ENCODE measurements around the gene KRT3. TPM values are rescaled to one million over a fixed set of nuclear protein-coding genes. Genes with fewer than 3 reads are reported as not detected.

The KRT3 gene
- total RNA-seq, 1 experiment from 2014 or later, result not detected

DNA sequence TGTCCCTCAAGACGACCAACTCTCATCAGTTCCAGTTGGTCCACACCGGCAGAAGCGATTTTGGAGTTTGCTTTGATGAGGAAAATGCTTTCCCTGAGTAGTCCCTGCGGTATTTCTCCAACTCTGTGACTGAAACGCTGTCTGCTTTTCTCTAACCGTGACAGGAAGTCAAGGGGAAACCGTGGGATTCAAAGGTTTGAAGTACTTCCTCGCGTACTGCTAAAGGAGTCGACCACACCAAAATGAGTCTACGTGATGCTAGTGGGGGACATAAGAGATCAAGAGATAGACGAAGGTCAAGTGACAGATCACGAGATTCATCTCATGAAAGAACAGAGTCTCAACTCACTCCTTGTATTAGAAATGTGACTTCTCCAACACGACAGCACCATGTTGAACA is 47.3 kb downstream of the KRT3 start:
- in situ Hi-C loops (cut with HindIII; ENCODE audit: low pct_unique_long_range_greater_than_20kb, low sequenced_read_pairs), result no loop called here
- POLR2A ChIA-PET, result no interaction called here
- ATAC-seq (no peak), DNase-seq (ENCODE audit: low read depth, low spot score) (no peak)
- H3K9me3 ChIP-seq (ENCODE audit: control insufficient read depth, insufficient read depth, low read depth, low read length), result no peaks in the 10 kb centered on the region
- no peak overlapping the region for H3K4me3 ChIP-seq (ENCODE audit: low read depth in 2 of 2, low read length in 2 of 2)
- no peak overlapping the region for H3K27ac ChIP-seq (ENCODE audit: low read length)
- BruUV-seq (replicated peaks), result no TSS peak
- no peaks in the 10 kb centered on the region for H3K4me1 ChIP-seq (ENCODE audit: control insufficient read depth, insufficient read depth, low read length)
- CTCF ChIA-PET, result interaction anchor here (0.6 kb wide), 1 partner anchor 129 kb away, joined by 3 read pairs; no protein-coding TSS in a partner anchor
- no peaks in the 10 kb centered on the region for H3K36me3 ChIP-seq (ENCODE audit: control insufficient read depth, insufficient read depth, low read length)
- intact Hi-C loops (cut with micrococcal nuclease; ENCODE audit: unreplicated experiment), result no loop called here
- TF ChIP-seq POLR2AphosphoS5 (IDR thresholded peaks at IDR 0.05; ENCODE audit: low read depth, low read length), result no peak
- TF ChIP-seq, protein P1, sequence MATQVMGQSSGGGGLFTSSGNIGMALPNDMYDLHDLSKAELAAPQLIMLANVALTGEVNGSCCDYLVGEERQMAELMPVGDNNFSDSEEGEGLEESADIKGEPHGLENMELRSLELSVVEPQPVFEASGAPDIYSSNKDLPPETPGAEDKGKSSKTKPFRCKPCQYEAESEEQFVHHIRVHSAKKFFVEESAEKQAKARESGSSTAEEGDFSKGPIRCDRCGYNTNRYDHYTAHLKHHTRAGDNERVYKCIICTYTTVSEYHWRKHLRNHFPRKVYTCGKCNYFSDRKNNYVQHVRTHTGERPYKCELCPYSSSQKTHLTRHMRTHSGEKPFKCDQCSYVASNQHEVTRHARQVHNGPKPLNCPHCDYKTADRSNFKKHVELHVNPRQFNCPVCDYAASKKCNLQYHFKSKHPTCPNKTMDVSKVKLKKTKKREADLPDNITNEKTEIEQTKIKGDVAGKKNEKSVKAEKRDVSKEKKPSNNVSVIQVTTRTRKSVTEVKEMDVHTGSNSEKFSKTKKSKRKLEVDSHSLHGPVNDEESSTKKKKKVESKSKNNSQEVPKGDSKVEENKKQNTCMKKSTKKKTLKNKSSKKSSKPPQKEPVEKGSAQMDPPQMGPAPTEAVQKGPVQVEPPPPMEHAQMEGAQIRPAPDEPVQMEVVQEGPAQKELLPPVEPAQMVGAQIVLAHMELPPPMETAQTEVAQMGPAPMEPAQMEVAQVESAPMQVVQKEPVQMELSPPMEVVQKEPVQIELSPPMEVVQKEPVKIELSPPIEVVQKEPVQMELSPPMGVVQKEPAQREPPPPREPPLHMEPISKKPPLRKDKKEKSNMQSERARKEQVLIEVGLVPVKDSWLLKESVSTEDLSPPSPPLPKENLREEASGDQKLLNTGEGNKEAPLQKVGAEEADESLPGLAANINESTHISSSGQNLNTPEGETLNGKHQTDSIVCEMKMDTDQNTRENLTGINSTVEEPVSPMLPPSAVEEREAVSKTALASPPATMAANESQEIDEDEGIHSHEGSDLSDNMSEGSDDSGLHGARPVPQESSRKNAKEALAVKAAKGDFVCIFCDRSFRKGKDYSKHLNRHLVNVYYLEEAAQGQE (IDR thresholded peaks at IDR 0.05; ENCODE audit: insufficient read depth in 1 of 2, low read depth in 2 of 2, low read length in 1 of 2), result no peak
- H3K27me3 ChIP-seq (ENCODE audit: control insufficient read depth, insufficient read depth, low read length), result peaks cover 12% of the 10 kb centered on the region

DNA sequence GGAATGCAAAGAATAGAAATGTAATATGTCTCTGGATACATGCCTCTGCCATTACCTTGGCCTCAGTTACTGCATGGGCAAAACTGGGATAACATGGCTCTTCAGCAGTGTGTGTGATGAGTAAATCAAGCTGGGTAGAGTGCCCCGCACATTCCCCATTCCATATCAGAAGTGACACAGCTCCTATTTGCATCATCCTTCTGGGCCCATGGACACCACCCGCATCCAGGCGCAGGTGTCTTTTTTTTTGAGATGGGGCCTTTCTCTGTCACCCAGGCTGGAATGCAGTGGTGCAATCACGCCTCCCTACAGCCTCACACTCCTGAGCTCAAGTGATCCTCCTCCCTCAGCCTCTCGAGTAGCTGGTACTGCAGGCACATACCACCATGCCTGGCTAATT is 50.4 kb downstream of the KRT3 start:
- ChIA-PET CTCF (interaction anchor here (0.8 kb wide), 1 partner anchor 31 kb away, joined by 3 read pairs; no protein-coding TSS in a partner anchor), POLR2A (no interaction called here)
- Histone ChIP-seq H3K27ac (ENCODE audit: low read length) (no peak overlapping the region), H3K4me1 (ENCODE audit: control insufficient read depth, insufficient read depth, low read length) (no peaks in the 10 kb centered on the region), H3K36me3 (ENCODE audit: control insufficient read depth, insufficient read depth, low read length) (no peaks in the 10 kb centered on the region), H3K27me3 (ENCODE audit: control insufficient read depth, insufficient read depth, low read length) (peaks cover 11% of the 10 kb centered on the region), H3K9me3 (ENCODE audit: control insufficient read depth, insufficient read depth, low read depth, low read length) (no peaks in the 10 kb centered on the region), H3K4me3 (ENCODE audit: low read depth in 2 of 2, low read length in 2 of 2) (no peak overlapping the region)
- in situ Hi-C loops (cut with HindIII; ENCODE audit: low pct_unique_long_range_greater_than_20kb, low sequenced_read_pairs), result no loop called here
- DNase-seq (ENCODE audit: low read depth, low spot score), result no peak
- intact Hi-C loops (cut with micrococcal nuclease; ENCODE audit: unreplicated experiment), result no loop called here
- ATAC-seq, result no peak
- no peak for TF ChIP-seq SIN3A (IDR thresholded peaks at IDR 0.05; ENCODE audit: borderline replicate concordance, insufficient read depth, low read depth, low read length)
- TF ChIP-seq TCF7L2 (IDR thresholded peaks at IDR 0.05; ENCODE audit: low read depth, low read length), result no peak
- no peak for TF ChIP-seq POLR2AphosphoS5 (IDR thresholded peaks at IDR 0.05; ENCODE audit: low read depth, low read length)
- TF ChIP-seq, protein P2, sequence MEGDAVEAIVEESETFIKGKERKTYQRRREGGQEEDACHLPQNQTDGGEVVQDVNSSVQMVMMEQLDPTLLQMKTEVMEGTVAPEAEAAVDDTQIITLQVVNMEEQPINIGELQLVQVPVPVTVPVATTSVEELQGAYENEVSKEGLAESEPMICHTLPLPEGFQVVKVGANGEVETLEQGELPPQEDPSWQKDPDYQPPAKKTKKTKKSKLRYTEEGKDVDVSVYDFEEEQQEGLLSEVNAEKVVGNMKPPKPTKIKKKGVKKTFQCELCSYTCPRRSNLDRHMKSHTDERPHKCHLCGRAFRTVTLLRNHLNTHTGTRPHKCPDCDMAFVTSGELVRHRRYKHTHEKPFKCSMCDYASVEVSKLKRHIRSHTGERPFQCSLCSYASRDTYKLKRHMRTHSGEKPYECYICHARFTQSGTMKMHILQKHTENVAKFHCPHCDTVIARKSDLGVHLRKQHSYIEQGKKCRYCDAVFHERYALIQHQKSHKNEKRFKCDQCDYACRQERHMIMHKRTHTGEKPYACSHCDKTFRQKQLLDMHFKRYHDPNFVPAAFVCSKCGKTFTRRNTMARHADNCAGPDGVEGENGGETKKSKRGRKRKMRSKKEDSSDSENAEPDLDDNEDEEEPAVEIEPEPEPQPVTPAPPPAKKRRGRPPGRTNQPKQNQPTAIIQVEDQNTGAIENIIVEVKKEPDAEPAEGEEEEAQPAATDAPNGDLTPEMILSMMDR (IDR thresholded peaks at IDR 0.05), result no peak
- TF ChIP-seq, protein P1 (IDR thresholded peaks at IDR 0.05; ENCODE audit: insufficient read depth in 1 of 2, low read depth in 2 of 2, low read length in 1 of 2), result no peak
- no TSS peak for BruUV-seq (replicated peaks)

Data from Panc1 (cell line).